Measurements from ENCODE around the gene NUDCD2.
A peak's percentile ranks its signal among the peaks of the same experiment; 100 is the strongest.

NUDCD2 gene

GRCh38 chr5:163459819-163460561 is at the start of gene NUDCD2:
NUDCD2 (minus strand) TSS chr5:163460102; CDS start chr5:163460050, 52 bp downstream.
- peak; percentile 93 for DNase-seq (ENCODE audit: low read depth, low spot score)
- H3K27ac ChIP-seq = peak within 1 kb of the TSS; percentile 90

- peak; percentile 78 for DNase-seq (ENCODE audit: low read depth, low spot score)
- H3K27ac ChIP-seq = peak overlapping the region; percentile 85
These were observed 49.5 kb upstream of the NUDCD2 start for GRCh38 chr5:163509291-163509951.

- peak overlapping the region; percentile 85 for H3K27ac ChIP-seq
- no peak for DNase-seq (ENCODE audit: low read depth, low spot score)
These were observed 48.9 kb upstream of the NUDCD2 start for GRCh38 chr5:163508753-163509152.

DNA sequence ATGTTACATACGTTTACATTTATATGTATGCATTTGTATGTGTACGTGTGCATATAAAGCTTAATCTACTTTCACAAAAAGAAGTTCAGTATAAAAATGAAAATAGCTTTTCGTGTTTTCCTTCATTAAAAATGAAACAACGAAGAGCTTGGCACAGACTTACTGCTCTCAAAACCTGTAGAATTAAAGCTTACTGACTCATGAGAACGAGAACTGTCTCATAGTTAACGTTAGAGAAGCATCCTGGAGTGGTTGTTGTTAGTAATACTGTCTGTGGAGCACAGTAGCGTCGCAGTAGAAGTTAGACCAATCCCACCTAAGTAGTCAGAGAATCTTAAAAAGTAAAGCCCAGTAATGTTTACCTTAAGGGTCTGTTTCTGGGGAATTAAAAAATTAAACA is 46.8 kb upstream of the NUDCD2 start:
- DNase-seq (ENCODE audit: low read depth, low spot score) = no peak
- H3K27ac ChIP-seq = peak overlapping the region; percentile 92

GRCh38 chr5:163506095-163506457 is 46.2 kb upstream of the NUDCD2 start:
- DNase-seq (ENCODE audit: low read depth, low spot score) = no peak
- H3K27ac ChIP-seq = peak overlapping the region; percentile 92

DNA sequence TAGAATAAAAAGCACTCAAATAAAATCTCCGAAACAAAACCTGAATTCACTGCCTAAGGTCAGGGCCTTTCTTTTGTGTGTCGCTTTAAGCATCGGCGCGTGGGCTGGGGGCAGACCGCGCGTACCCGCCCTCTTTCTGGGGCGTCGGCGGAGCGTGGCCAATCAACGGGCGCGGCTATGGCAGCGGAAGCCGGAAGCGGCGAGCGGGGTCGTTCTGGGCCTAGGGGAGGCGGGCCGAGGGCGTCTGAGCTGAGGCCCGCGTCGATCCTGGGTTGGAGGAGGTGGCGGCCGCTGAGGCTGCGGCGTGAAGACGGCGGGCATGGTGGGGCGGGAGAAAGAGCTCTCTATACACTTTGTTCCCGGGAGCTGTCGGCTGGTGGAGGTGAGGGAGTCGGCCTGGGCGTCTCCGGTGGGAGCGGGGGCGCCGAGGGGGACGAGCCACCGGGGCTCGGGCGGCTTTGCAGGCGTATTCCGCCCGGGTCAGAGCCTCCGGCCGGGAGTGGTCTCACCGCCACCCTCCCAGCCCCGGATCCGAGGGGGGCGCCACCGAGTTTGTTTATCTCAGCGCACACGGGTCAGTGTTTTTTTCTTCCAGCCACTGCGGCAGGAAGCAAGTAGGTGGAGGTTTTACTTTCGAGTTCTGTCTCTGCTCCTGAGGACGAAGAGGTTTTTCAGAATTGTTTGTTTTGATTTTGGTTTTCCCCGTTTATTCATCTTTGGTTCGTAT is 45.6 kb upstream of the NUDCD2 start, which contains the start of gene MAT2B:
Gene MAT2B (plus strand): TSS at position 252 of the 727 bp plus-strand sequence. CDS start 68 bp downstream, at position 320.
- peak; percentile 56 for DNase-seq (ENCODE audit: low read depth, low spot score)
- peak within 1 kb of the TSS; percentile 92 for H3K27ac ChIP-seq

DNA sequence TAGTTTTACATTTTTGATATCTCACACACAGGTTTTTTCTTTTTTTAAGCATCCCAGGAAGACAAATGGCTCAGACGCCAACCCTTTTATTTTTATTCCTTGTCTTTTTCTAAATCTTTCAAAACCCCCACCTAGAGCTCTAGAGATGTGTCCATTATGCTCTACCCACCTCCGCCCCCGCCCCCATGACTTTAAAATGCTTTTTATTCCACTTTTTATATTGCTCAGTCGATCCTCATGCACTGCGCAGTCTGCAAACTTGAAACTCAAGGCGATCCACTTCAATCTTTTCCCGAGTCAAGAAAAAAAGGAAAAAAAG is 45.1 kb upstream of the NUDCD2 start:
- H3K27ac ChIP-seq = peak overlapping the region; percentile 92

GRCh38 chr5:163504079-163504931 is 44.4 kb upstream of the NUDCD2 start:
- H3K27ac ChIP-seq = peak overlapping the region; percentile 92
- no peak for DNase-seq (ENCODE audit: low read depth, low spot score)

More for the DNA sequence above, 45.1 kb upstream of the NUDCD2 start:
- no peak for DNase-seq (ENCODE audit: low read depth, low spot score)

DNA sequence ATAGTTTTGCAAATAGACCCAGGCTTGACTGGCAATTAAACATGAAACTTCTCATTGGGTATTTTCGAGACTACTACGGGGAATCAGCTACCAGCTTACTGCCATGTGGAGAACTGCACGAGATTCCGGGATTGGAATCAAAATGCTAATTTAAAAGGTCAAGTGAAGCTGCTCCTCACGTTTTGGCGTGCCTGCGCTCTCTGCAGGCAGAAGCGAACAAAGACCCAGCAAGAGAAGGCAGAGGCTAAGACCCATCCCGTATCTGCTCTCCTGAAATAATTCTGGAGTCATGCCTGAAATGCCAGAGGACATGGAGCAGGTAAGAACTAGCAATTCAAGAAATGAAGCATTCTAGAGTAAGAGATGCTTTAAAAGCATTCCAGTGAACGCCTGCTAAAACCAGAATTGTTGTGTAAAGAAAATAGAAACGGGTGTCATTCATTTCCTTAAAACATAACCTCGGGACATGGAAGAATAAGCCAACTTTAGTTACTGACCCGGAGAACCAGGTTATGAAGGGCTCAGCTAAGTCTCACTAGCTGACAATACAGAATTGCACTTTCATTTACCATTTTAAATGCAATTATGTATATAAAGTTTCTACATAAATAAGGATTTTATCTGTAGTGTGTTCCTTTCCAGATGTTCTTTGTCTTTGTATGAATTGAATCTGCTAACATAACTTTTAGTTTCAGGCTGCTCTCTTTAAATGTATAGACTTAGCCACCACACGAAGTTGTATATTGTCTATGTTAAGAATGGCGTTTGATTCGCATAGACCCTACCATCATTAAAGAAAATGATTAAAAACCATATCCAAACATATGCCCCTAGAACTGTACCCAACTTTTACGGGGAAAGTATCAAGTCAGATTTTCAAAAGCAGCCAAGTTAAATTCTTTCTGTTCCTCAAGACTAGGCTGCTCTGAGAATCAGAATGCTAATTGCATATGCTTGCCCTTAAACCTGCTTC is 43.5 kb upstream of the NUDCD2 start:
- DNase-seq (ENCODE audit: low read depth, low spot score) = no peak
- H3K27ac ChIP-seq = peak overlapping the region; percentile 92

DNA sequence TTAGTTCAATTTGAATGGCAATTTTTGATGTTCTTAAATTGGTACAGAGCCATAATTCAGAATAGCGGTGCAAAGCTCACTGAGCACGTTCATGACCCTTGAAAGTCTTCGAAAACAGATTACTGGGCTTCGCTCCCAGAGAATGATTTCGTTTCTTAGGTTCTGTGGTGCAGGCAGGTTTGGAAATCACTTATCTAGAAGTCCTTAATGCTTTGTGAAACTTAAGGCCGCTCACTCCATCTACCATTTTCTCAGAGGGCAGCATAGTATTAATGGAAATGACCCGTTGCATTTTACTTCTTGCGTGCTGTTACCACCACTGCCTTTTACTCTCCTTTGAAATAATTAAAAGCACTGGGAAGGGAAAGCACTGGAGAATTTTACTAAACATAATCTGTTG is 42.6 kb upstream of the NUDCD2 start:
- no peak for DNase-seq (ENCODE audit: low read depth, low spot score)
- peak overlapping the region; percentile 92 for H3K27ac ChIP-seq

DNA sequence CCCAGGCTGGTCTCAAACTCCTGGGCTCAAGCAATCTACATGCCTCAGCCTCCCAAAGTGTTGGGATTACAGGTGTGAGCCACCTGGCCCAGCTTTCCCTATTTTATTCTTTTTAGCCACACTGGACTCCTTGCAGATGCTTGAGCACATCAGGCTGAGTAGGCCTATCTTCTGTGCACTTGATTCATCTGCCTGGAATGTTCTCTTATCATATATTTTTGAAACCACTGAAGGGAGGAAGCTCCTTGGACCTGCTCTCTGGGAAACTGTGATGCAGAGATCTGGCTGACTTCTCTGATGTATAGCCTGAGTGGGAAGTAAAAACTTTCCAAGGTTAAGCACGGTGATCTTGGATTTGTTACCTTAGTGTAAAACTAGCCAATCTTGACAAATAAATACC is 39.0 kb upstream of the NUDCD2 start:
- DNase-seq (ENCODE audit: low read depth, low spot score) = no peak
- H3K27ac ChIP-seq = no peak overlapping the region

- DNase-seq (ENCODE audit: low read depth, low spot score) = no peak
These were observed 37.4 kb upstream of the NUDCD2 start for GRCh38 chr5:163497315-163497714.

GRCh38 chr5:163496286-163496685 is 36.4 kb upstream of the NUDCD2 start:
- DNase-seq (ENCODE audit: low read depth, low spot score) = no peak

More at GRCh38 chr5:163497315-163497714, 37.4 kb upstream of the NUDCD2 start:
- no peak overlapping the region for H3K27ac ChIP-seq

DNA sequence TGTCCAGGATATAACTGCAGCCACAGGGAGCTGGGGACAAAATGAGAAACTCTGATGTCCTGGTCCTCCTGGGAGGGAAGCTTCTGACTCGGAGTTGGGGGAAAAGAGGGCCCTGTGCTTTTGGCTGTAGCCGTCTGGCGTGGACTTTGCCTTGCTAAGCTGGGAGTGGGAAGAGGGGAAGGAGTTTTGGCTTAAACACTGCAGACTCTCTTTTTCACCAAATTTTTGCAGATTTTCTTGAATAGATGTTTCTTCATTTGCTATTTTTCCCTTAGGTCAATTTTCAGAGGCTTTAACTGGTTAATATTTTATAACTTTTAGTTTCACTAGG is 29.8 kb upstream of the NUDCD2 start:
- H3K27ac ChIP-seq = no peak overlapping the region
- no peak for DNase-seq (ENCODE audit: low read depth, low spot score)

More at GRCh38 chr5:163496286-163496685, 36.4 kb upstream of the NUDCD2 start:
- no peak overlapping the region for H3K27ac ChIP-seq

- H3K27ac ChIP-seq = no peak overlapping the region
These were observed 29.3 kb upstream of the NUDCD2 start for GRCh38 chr5:163489055-163489744.

GRCh38 chr5:163478982-163479271 is 19.0 kb upstream of the NUDCD2 start:
- H3K27ac ChIP-seq = peak overlapping the region; percentile 49
- DNase-seq (ENCODE audit: low read depth, low spot score) = no peak

More at GRCh38 chr5:163489055-163489744, 29.3 kb upstream of the NUDCD2 start:
- DNase-seq (ENCODE audit: low read depth, low spot score) = no peak

- DNase-seq (ENCODE audit: low read depth, low spot score) = no peak
- H3K27ac ChIP-seq = peak overlapping the region; percentile 49
These were observed 18.5 kb upstream of the NUDCD2 start for GRCh38 chr5:163478126-163478981.

GRCh38 chr5:163475411-163475810 is 15.5 kb upstream of the NUDCD2 start:
- H3K27ac ChIP-seq = no peak overlapping the region
- no peak for DNase-seq (ENCODE audit: low read depth, low spot score)
